HG02981 (cell line): ENCODE results near the gene RAD50.
"Not testable (repeated sequence)": the region's sequence is repeated elsewhere in the genome, so short reads cannot be mapped to it uniquely, and the experiment has no call there.

Experiments
- ATAC-seq: cut with Tn5 transposase; IDR thresholded peaks from one replicate; pipeline ENCODE4 v1.9.1; 2021; ENCODE audit warnings: mild to moderate bottlenecking, moderate library complexity; ENCODE audit not compliant: unreplicated experiment

Gene RAD50

DNA sequence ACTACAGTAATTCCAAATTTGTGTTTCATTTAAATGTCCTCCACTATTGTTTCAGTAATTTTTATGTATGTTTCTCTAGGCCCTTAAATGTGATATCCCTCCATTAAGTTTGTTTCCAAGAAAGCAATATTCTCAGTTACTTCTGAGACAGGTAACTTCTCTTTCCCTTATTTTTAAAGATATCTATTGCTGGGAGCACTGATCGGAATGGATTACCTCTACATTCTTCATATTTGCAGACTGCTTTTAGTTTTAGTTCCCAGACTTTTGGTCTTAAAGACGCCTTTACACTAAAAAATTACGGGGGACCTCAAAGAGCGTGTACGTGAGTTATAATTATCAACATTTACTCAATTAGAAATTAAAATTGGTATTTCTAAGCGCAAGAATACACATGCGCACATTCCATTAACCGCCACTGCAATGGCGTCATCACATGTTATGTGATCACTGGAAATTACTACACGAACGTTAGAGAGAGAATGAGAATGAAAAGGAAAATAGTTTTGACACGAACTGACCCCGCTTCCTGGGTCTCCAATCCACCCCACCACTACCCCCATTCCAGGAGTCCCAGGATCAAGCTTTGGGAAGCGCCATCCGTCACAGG lies 519 bp upstream of the RAD50 start:
- no peak for ATAC-seq

DNA sequence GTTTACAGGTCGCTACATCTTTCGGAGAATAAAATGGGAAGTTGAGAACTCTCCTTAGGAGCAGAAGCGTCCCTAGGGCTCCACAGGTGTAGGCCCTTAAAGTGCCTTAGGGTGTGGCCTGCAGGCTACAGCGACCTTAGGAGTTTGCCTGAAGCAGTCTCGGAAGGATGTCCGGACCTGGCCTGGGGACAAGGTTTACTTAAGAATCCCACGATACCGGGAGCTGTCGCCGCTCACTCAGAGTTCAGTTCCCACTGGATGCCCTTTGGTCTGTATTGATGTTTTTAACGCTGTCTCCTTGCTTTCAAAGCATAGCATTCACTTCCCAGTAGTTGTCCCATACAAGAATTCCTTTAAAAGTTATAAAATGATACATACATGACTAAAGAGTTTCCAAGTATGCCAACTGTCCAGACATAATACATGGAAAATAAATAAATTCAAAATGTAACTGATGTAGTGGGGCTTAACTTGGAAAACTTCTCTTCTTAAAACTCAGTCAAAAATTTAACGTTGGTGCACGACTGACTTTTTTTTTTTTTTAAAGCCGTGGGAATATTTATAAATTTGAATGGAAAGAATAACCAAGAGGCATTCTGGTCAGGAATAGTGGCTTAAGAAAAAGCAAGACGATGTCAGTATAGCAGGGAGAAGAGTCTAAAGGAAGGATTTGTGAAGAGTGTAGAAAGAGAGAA lies 848 bp downstream of the RAD50 start:
- ATAC-seq: peak; percentile 29

DNA sequence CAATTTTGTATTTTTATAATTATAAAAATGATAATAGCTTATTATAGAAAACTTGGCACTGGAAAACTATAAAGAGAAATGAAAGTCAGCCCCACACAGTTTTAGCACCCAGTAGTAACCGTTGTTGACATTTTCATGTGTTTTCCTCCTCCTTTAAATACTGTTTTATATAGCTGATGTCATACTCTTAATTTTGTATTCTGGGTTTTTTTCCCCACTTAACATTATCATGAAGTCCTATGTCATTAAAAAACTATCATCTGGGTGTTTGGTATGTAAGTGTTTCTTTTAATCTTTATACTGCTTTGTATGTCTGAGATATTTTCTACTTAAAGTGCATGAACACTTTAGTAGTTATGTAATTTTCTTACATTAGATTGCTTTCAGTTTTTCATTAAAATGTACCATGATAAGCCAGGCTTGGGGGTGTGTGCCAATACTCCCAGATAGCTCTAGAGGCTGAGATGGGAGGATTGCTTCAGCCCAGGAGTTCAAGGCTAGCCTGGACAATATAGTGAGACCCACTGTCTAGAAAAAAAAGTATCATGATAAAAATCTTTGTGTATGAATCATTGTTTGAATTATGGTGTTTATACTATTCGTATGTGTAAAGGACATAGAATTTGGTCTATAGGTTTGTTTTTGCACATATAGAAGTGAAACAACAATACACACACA lies 2.7 kb downstream of the RAD50 start:
- ATAC-seq: no peak

DNA sequence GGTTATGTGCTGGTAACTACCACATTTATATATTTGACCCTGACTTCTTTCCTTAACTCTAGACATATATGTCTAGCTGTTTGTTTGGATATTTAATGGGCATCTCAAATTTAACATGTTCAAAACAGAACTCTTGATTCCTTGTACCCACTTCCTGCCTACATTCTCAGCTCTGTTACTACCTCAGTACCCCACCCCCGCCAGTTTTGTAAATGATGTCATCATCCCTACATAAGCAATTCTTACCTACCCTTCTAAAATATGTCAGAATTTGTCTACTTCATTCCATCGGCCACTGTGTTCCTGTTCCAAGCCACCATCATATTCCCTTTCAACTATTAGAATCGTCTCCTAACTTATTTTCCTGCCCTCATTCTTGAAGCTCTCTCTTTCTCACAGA lies 4.8 kb downstream of the RAD50 start:
- no peak for ATAC-seq

DNA sequence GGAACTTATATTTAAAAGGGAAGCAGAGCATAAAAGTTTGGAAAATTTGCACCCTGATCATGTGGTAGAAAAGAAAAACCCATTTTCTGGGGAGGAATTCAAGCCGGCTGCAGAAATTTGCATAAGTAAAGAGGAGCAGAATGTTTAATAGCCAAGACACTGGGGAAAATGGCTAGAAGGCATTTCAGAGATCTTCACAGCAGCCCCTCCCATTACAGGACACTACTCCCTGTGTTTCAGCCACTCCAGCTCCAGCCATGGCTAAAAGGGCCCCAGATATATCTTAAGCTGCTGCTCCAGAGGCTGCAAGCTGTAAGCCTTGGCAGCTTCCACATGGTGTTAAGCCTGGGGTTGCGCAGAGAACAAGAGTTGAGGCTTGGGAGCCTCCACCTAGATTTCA lies 7.8 kb downstream of the RAD50 start:
- not testable (repeated sequence) for ATAC-seq

DNA sequence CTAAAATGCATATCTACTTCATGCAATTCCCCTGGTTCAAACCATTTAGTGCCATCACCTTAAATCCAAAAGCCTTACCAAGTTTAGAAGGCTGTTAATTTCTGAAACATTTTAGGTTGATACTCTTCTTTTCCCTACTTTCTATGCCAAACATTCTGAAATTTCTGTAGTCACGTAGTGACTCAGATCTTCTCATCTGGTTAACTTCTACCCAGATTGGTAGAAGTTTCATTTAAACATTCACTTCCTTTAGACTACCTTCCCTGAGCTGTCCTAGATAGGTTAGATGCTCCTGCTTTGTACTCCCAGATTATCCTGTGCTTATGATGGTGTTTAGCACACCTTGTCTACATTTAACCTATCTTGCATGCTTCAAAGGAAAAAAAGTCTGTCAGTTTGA lies 9.9 kb downstream of the RAD50 start:
- ATAC-seq: no peak

DNA sequence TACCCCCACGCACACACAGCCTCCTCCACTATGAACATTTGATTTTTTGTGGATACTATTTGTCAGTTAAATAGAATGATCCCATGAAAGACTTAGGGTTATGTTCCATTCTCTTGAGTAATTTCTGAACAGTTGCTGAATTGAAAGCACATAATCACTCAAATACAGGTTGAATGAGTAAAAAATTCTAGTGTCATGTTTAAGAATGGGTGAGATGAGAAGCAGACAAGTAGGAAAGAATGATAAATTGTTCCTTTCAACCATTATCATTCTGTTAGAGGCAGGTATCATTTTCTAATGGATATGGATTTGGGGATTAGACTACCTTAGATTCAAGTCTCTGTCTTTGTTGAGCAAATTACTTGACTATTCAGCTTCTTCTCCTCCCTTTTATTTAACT lies 19.3 kb downstream of the RAD50 start:
- no peak for ATAC-seq

DNA sequence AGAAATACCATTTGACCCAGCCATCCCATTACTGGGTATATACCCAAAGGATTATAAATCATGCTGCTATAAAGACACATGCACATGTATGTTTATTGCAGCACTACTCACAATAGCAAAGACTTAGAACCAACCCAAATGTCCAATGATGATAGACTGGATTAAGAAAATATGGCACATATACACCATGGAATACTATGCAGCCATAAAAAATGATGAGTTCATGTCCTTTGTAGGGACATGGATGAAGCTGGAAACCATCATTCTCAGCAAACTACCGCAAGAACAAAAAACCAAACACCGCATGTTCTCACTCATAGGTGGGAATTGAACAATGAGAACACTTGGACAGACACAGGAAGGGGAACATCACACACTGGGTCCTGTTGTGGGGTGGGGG lies 27.8 kb downstream of the RAD50 start:
- ATAC-seq: not testable (repeated sequence)

DNA sequence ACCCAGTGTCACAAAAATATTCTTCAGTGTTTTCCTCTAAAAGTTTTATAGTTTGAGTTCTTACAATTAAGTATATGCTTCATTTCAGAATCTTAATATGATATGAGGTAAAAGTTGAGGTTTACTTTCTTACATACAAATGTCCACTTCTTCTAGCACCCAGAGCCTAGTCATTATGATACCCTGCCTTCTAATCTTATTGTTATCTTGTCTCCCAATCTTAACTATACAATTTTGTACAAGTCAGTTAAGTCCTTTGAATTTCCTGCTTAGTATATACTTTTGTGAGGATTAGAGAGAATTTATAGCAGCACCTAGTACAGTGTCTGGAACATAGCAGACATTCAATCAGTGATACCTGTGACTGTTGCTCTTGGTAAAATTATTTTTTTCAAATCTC lies 29.3 kb downstream of the RAD50 start:
- no peak for ATAC-seq

DNA sequence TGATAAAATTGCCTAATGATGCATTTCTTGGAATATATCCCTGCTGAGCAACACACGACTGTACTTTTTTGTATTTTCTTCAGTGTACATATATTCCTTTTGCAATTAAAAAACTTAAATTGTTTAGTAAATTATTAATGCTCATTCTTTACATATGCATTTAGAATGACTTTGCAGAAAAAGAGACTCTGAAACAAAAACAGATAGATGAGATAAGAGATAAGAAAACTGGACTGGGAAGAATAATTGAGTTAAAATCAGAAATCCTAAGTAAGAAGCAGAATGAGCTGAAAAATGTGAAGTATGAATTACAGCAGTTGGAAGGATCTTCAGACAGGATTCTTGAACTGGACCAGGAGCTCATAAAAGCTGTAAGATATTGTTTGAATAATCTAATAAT lies 32.7 kb downstream of the RAD50 start:
- no peak for ATAC-seq

DNA sequence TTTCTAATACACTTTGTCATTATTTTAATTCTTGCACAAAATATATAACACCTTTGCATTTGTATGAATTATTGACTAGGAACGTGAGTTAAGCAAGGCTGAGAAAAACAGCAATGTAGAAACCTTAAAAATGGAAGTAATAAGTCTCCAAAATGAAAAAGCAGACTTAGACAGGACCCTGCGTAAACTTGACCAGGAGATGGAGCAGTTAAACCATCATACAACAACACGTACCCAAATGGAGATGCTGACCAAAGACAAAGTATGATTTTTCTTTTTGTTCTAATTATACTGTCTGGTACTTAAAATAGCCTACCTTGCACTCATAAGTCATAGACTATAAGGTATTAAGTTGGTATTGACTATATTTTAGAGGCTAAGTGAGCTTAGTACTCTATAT lies 34.4 kb downstream of the RAD50 start:
- no peak for ATAC-seq

DNA sequence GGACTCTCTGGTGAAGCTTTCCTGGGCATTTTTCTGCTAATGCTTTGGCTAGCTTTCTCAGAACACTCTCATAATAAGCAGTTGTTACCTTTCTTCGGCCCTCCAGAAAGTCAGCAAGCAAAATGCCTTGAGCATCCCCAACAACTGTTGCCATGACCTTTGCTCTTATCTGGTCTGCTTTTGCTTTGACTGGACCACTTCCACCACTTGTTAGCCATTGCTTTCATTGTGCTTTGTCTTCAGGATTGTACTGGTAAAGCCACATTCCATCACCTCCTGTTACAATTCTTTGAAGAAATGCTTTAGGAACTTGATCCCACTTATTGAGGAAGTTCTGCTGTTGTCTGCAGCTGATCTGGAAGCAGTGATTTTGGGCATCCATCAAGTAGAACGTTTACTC lies 35.7 kb downstream of the RAD50 start:
- no peak for ATAC-seq

DNA sequence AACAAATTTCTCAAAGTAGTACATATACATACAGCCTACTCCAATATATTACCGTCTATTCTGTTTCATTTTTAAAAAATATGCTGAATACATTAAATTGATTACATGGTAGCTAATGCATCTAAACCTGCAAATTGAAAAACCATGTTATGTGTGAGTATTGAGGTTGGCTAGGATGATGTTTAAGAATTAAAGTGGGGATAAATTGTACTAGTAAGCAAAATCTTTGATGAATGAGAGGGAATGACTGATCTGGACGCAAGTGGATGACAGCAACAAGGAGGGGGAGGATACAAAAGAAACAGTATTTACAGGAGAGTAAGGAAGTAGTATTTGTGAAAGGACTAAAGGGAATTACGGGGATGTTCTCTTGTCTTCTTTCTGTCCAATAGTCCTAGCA lies 37.4 kb downstream of the RAD50 start:
- ATAC-seq: no peak

DNA sequence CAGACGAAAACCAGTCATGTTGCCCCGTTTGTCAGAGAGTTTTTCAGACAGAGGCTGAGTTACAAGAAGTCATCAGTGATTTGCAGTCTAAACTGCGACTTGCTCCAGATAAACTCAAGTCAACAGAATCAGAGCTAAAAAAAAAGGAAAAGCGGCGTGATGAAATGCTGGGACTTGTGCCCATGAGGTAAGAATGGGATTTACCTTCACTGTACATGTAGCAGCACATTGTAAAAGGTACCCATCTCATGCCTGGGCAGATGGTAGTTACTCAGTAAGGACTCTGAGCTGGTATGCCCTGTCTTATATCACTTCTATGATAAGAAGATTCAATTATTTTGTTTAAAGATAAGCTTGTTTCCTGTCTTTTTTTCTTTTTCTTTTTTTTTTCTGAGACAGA lies 38.8 kb downstream of the RAD50 start:
- no peak for ATAC-seq

DNA sequence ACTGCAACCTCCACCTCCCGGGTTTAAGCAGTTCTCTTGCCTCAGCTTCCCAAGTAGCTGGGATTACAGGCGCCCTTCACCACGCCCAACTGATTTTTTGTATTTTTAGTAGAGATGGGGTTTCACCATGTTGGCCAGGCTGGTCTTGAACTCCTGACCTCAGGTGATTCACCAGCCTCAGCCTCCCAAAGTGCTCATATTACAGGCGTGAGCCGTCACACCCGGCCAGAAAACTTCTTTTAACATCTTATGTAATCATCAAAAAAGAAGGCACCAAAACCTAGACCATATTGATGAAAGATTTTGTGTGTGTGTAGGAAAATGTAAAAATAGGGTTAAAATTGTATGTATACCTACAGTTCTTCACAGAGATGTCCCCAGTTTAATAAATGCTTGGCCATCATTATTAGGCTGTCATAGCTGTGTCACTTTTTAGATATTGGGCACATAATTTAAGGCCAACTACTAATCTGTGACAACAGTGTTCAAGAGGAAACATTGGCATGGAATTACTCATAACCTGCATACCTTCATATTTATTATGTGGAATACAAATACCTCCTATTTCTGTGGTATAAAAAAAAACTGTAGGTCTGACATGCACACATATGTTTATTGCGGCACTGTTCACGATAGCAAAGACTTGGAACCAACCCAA lies 44.4 kb downstream of the RAD50 start:
- ATAC-seq: no peak

DNA sequence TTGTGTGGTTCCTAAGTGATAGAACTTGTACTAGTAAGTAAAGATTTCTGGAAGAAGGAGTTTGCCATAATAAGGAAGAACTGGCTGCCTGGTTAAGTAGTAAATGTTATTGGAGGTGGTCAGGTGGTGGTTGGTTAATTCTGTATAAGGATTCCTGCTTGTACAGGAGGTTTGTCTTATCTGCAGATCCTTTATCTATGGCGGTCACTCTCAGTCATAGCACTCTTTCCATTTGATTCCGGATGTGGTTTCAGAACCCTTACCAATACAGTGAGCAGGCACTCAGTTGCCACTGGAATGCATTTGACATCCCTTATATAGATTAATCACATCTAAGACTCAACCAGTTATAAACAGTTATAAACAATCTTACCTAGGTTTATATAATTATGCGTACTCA lies 50.3 kb downstream of the RAD50 start:
- ATAC-seq: no peak

DNA sequence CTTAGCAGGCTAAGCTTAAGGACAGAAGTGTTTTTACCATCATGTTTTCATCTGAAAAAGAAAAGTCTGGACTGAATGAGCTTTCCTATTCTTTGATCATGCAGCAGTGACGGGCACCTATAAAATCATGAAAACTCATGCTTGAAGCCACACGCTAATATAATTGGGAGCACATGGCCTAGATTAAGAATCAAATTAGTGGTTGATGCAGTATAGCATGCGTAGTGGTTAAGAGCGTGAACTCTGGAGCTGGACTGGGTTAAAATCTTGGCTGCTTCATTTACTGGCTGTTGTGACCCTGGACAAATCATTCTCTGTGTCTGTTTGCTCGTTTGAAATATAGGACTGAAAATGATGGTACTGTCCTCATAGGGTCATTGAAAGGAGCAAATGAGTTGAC lies 51.3 kb downstream of the RAD50 start:
- ATAC-seq: no peak

DNA sequence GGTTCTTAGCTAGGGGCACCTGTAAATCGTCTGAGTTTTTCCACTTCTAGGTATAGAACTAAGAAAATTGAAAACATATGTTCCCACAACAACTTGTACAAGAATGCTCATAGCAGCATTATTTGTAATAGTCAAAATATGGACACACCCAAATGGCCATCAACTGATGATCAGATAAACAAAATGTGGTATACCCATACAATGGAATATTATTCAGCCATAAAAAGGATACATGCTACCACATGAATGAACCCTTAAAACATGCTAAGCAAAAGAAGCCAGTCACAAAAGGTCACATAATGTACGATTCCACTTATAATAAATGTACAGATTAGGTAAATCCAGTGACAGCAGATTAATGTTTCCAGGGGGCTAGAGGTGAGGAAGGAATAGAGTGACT lies 55.2 kb downstream of the RAD50 start:
- ATAC-seq: no peak

DNA sequence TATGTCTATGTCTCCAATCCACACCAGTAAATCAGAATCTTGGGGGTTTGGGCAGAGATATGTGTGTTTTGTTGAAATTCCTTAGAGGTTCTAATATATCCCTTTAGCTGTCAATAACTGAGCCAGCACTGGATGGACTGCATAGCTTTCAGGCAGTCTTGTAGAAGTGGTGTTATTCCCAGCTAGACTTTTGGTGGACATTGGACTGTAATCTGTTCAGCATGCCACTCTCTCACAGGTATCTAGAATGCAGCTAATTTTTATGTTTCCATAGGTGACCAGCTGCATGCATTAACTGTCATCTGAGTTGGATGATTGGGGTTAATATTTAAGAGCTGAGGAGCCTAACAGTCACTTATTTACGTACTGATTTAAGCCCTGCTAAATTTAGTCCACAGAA lies 56.1 kb downstream of the RAD50 start:
- ATAC-seq: no peak

DNA sequence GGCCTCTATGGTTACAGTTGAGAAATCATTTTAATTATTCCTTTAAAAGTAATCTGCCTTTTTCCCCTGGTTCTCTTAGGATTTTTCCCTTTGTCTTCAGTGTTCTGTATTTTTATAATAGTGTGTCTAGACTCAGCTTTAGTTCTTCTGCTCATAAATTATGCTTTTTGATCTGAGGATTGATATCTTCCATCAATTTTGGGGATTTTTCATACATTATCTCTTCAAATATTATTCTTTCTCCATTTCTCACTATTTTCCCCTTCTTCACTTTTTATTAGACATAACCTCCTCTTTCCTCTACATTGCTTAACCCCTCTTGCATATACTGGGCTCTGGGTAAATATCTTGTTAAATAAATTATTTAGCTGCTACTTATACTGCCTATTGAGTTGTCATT lies 64.9 kb downstream of the RAD50 start:
- ATAC-seq: no peak

DNA sequence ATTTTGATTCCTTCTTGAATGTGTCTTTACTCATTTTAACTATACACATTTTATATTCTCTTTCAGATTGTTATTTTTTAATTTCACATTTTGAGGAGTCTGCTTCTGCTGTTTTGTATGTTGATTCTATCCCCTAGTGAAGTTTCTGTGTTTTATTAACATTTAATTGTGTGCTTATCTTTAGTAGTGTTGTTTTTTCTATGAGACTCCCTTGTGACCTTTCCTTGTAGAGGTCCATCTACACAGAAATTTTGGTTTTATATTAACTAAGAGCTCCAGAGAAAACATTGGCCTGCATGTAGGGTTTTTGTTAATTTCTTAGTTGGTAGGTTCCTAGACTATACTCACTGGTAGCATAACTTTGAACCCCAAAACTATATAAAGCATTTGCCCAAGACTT lies 65.8 kb downstream of the RAD50 start:
- no peak for ATAC-seq

DNA sequence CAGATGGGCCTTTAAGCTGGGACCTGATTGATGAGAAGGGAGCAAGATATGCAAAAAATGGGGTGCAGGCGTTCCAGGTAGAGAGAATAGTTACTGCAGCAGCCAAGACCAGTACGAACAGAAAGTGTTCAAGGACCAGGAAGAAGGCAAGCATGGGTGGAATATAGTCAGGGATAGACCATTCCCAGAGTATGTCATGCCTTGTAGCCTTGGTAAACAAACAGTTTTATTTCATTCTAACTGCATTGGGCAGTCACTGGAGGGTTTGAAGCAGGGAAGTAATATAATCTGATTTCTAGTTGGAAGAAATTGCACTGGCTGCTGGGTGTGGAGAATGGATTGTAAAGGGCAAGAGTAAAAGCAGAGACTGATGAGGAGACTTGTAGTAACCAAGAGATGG lies 70.7 kb downstream of the RAD50 start:
- ATAC-seq: no peak
